Neuronal stem cell (in vitro differentiated cells): ENCODE measurements around the gene PDE9A.

Experiments
- DNase-seq: peaks from one replicate; pipeline ENCODE4 v3.0.0-alpha.2; 2013; ENCODE audit warnings: low spot score
- H2AFZ ChIP-seq: one replicate; pipeline ENCODE4 v1.6.1; 2013; ENCODE audit warnings: mild to moderate bottlenecking, low read length, inconsistent platforms
- H2AK5ac ChIP-seq: 2 replicates; pipeline ENCODE4 v1.6.1; 2013; ENCODE audit warnings: low read depth, mild to moderate bottlenecking, inconsistent platforms, low read length, moderate library complexity, mixed read lengths
- H2BK120ac ChIP-seq: 2 replicates; pipeline ENCODE4 v1.6.1; 2013; ENCODE audit warnings: low read depth, mild to moderate bottlenecking, inconsistent platforms, low read length, moderate library complexity, mixed read lengths
- H2BK12ac ChIP-seq: one replicate; pipeline ENCODE4 v1.6.1; 2013; ENCODE audit warnings: low read length, inconsistent platforms
- H2BK15ac ChIP-seq: 2 replicates; pipeline ENCODE4 v1.6.1; 2013; ENCODE audit warnings: mild to moderate bottlenecking, low read length, inconsistent platforms, mixed read lengths
- H2BK5ac ChIP-seq: one replicate; pipeline ENCODE4 v1.6.1; 2013; ENCODE audit warnings: inconsistent platforms, mild to moderate bottlenecking, low read length, moderate library complexity
- H3K14ac ChIP-seq: one replicate; pipeline ENCODE4 v1.6.1; 2013; ENCODE audit warnings: low read length, inconsistent platforms
- H3K18ac ChIP-seq: 2 replicates; pipeline ENCODE4 v1.6.1; 2013; ENCODE audit warnings: low read length, inconsistent platforms
- H3K23ac ChIP-seq: 2 replicates; pipeline ENCODE4 v1.6.1; 2013; ENCODE audit warnings: low read depth, mild to moderate bottlenecking, mixed read lengths, low read length, inconsistent platforms; ENCODE audit not compliant: poor library complexity
- H3K27ac ChIP-seq: replicated peaks from 3 replicates; pipeline ENCODE4 v1.5.1; 2013; ENCODE audit warnings: low read length, inconsistent platforms
- H3K27me3 ChIP-seq, 3 experiments: 2 replicates each; pipeline ENCODE4 v1.6.1; 2013; ENCODE audit warnings: low read length in 3 of 3, mild to moderate bottlenecking in 2 of 3, inconsistent platforms in 1 of 3, low read depth in 1 of 3, mixed read lengths in 1 of 3, moderate library complexity in 1 of 3; ENCODE audit not compliant: control insufficient read depth in 3 of 3, insufficient read depth in 3 of 3
- H3K36me3 ChIP-seq, 2 donors: replicated peaks in 1 of 2; 2 replicates each; pipeline ENCODE4 v1.6.1; 2013; ENCODE audit warnings: low read length in 2 of 2; ENCODE audit not compliant: control insufficient read depth in 2 of 2, insufficient read depth in 2 of 2
- H3K4ac ChIP-seq: 2 replicates; pipeline ENCODE4 v1.6.1; 2013; ENCODE audit warnings: inconsistent platforms, mild to moderate bottlenecking, low read length, moderate library complexity
- H3K4me1 ChIP-seq, 2 donors: 1 replicate in 1 of 2; 2 replicates in 1 of 2; pipeline ENCODE4 v1.6.1; 2013; ENCODE audit warnings: low read length in 2 of 2, low read depth in 1 of 2; ENCODE audit not compliant: control insufficient read depth in 2 of 2, insufficient read depth in 1 of 2
- H3K4me2 ChIP-seq: one replicate; pipeline ENCODE4 v1.6.1; 2013; ENCODE audit warnings: mild to moderate bottlenecking, low read length, inconsistent platforms; ENCODE audit not compliant: insufficient read depth, poor library complexity, severe bottlenecking
- H3K4me3 ChIP-seq, 2 donors: 2 replicates each; pipeline ENCODE4 v1.5.1; 2013; ENCODE audit warnings: low read length in 2 of 2, mild to moderate bottlenecking in 2 of 2, inconsistent platforms in 1 of 2, moderate library complexity in 1 of 2
- H3K79me1 ChIP-seq: one replicate; pipeline ENCODE4 v1.6.1; 2013; ENCODE audit warnings: low read depth, mild to moderate bottlenecking, inconsistent platforms, low read length, moderate library complexity
- H3K9ac ChIP-seq: one replicate; pipeline ENCODE4 v1.6.1; 2013; ENCODE audit warnings: mild to moderate bottlenecking, low read depth, low read length, inconsistent platforms; ENCODE audit not compliant: poor library complexity
- H3K9me3 ChIP-seq, 2 donors: replicated peaks in 1 of 2; 2 replicates each; pipeline versions ENCODE3 to v1.6.1; 2013; ENCODE audit warnings: low read length in 2 of 2, mild to moderate bottlenecking in 2 of 2, inconsistent platforms in 1 of 2, low read depth in 1 of 2, mixed read lengths in 1 of 2, moderate library complexity in 1 of 2; ENCODE audit not compliant: control insufficient read depth in 2 of 2, insufficient read depth in 1 of 2
- H4K8ac ChIP-seq: one replicate; pipeline ENCODE4 v1.6.1; 2013; ENCODE audit warnings: low read depth, mild to moderate bottlenecking, inconsistent platforms, low read length, moderate library complexity
- H4K91ac ChIP-seq: one replicate; pipeline ENCODE4 v1.6.1; 2013; ENCODE audit warnings: low read length, low read depth, mild to moderate bottlenecking, inconsistent platforms; ENCODE audit not compliant: poor library complexity
- WGBS, 2 donors: extraction: QIAGEN DNeasy Blood & Tissue Kit; methylation state at CpG; one replicate each; pipeline ENCODE4 v1.1.7; 2013; ENCODE audit warnings: missing lambda C conversion rate in 2 of 2, mixed read lengths in 1 of 2; ENCODE audit not compliant: insufficient read length in 2 of 2, insufficient replicate concordance in 1 of 2; ENCODE audit errors: extremely low coverage in 2 of 2; 5-methylcytosine and 5-hydroxymethylcytosine counted together

The PDE9A gene

DNA sequence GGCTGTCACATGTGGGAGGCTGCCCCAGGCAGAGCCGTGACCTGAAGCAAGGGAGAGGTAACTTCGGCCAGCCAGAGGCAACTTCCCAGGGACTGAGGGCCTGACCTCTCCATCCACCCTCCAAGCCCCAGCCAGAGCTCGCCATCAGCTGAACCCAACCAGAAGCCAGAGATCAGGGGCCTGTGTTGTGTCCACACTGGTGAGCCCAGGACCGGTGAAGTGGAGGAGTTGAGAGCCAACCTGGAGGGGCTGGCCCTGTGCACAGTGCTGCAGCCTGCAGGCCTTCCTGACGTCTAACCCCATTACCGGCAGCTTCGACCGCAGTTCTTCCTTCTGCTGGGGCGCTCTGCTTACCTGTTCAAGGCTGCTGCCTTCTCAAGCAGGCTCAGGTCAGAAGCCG is 19.6 kb upstream of the PDE9A start:
- no peak overlapping the region for H3K4me2 ChIP-seq
- H2BK12ac ChIP-seq, result no peak overlapping the region
- H3K18ac ChIP-seq, result no peak overlapping the region
- no peak for DNase-seq
- no peak overlapping the region for H3K23ac ChIP-seq
- WGBS, 2 donors, result no CpG with 5 or more reads among the region's 10 CpGs
- no peaks in the 10 kb centered on the region for H3K79me1 ChIP-seq
- no peak overlapping the region for H4K91ac ChIP-seq
- H3K27me3 ChIP-seq, result peaks cover 0 to 14% (median 0%) of the 10 kb centered on the region in 3 experiments
- no peak overlapping the region for H2AFZ ChIP-seq
- H3K4me3 ChIP-seq, result no peak overlapping the region
- H3K27ac ChIP-seq, result no peak overlapping the region
- peaks cover 0 to 2% of the 10 kb centered on the region in 2 donors for H3K9me3 ChIP-seq
- H3K14ac ChIP-seq, result no peak overlapping the region
- H3K36me3 ChIP-seq, result no peaks in the 10 kb centered on the region
- peak overlapping the region; percentile 43 for H2BK15ac ChIP-seq
- no peak overlapping the region for H2AK5ac ChIP-seq
- H3K4me1 ChIP-seq, result peaks cover 8 to 9% of the 10 kb centered on the region in 2 donors
- no peak overlapping the region for H4K8ac ChIP-seq
- H2BK120ac ChIP-seq, result no peak overlapping the region
- no peak overlapping the region for H2BK5ac ChIP-seq
- no peak overlapping the region for H3K4ac ChIP-seq
- no peak overlapping the region for H3K9ac ChIP-seq

DNA sequence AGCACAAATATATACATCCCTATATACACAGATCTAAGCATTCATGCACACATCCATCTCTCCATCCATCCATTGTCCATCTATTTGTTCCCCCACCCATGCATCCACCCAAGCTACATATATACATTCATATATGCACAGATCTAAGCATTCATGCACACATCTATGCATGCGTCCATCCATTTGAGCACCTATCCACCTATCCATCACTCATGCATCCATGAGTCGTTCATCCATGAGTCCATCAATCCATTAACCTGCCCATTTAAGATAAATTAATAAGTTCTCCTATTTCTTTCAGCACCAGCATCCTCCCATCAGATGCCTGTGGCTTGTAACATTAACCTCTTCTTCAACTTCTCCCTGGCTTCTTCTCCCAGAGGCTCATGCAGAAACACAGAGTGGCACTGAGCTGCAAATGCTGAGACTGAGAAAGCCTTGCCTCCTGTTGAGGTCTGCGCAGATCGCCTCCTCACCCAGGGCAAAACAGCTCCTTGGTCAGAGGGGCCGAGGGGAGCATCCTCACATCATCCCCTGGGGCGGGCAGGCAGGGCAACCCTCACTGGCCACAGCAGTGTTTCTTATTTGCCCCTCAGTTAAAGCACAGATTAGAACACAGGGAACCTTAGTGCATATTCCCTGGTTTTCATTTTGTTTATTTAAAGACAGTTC is 17.4 kb upstream of the PDE9A start:
- Histone ChIP-seq H2BK120ac (no peak overlapping the region), H3K4me1 (peaks cover 7 to 12% of the 10 kb centered on the region in 2 donors), H2BK5ac (no peak overlapping the region), H3K4me3 (no peak overlapping the region), H3K9ac (no peak overlapping the region), H3K79me1 (no peaks in the 10 kb centered on the region), H3K36me3 (no peaks in the 10 kb centered on the region), H3K9me3 (peaks cover 0 to 2% of the 10 kb centered on the region in 2 donors), H4K91ac (no peak overlapping the region), H2AFZ (no peak overlapping the region), H3K4ac (no peak overlapping the region), H4K8ac (no peak overlapping the region), H3K23ac (no peak overlapping the region), H2BK12ac (no peak overlapping the region), H3K27ac (no peak overlapping the region), H2AK5ac (no peak overlapping the region), H2BK15ac (no peak overlapping the region), H3K18ac (peak overlapping the region; percentile 49), H3K4me2 (no peak overlapping the region), H3K14ac (no peak overlapping the region), H3K27me3 (peaks cover 0 to 7% (median 0%) of the 10 kb centered on the region in 3 experiments)
- no peak for DNase-seq
- WGBS, 2 donors, result no CpG with 5 or more reads among the region's 6 CpGs

DNA sequence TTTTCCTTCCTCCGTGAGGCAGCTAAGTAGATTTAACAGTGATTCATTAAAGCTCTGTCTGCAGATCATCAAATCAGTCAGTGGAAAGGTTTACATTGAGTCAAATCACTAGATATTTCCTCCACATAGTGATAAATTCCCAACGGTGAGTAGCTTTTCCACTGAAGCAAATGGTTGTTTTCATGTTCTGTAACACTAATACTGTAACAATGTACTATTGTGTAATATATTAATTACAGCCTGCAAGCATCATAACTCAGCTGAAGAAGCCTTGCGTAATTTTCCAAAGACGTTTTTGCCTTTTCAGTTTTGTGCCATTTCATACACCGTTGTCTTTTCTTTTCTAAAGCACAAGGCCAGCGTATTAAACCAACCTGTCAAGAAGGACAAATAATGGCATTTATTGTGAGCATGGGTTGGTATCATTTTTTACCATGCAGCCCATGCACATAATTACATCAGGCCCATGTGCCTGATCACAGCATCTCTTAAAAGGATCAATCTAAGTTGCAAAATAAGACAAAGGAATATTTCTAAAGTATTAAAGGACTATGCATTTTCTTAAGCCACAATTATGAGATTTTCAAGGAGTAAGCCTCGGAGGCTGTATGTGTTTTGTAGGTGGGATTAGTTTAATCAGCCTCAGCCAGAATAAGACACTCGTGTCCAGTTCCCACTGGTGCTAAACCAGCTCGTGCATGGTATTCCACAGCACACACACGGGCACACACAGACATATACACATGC is 16.7 kb upstream of the PDE9A start:
- Histone ChIP-seq H4K91ac (no peak overlapping the region), H3K18ac (no peak overlapping the region), H3K4me2 (no peak overlapping the region), H3K4me3 (peak overlapping the region in 1 of 2 donors; percentile 71), H3K14ac (peak overlapping the region; percentile 85), H3K9me3 (peaks cover 0 to 2% of the 10 kb centered on the region in 2 donors), H2BK120ac (no peak overlapping the region), H3K36me3 (no peaks in the 10 kb centered on the region), H2BK12ac (no peak overlapping the region), H3K23ac (peak overlapping the region; percentile 58), H3K4ac (no peak overlapping the region), H3K27ac (no peak overlapping the region), H2BK5ac (no peak overlapping the region), H2AK5ac (no peak overlapping the region), H3K4me1 (peaks cover 13 to 14% of the 10 kb centered on the region in 2 donors), H3K27me3 (peaks cover 0 to 7% (median 0%) of the 10 kb centered on the region in 3 experiments), H2BK15ac (no peak overlapping the region), H3K79me1 (no peaks in the 10 kb centered on the region), H2AFZ (no peak overlapping the region), H3K9ac (peak overlapping the region; percentile 56), H4K8ac (no peak overlapping the region)
- DNase-seq, result no peak
- no CpG with 5 or more reads among the region's 10 CpGs for WGBS, 2 donors
